ENCODE data around the gene PDK4.
"Not testable (repeated sequence)": the region's sequence is repeated elsewhere in the genome, so short reads cannot be mapped to it uniquely, and the experiment has no call there.

The PDK4 gene

GRCh38 chr7:95609277-95609971, 13.1 kb upstream of the PDK4 start:
- Histone ChIP-seq H3K27ac (ENCODE audit: low read length) (no peak overlapping the region), H3K4me1 (ENCODE audit: low read length) (peaks cover 14% of the 10 kb centered on the region), H4K20me1 (ENCODE audit: insufficient read depth, low read length) (no peaks in the 10 kb centered on the region), H3K4me2 (ENCODE audit: low read length) (peak overlapping the region; percentile 78), H3K27me3 (ENCODE audit: low read depth, low read length) (no peaks in the 10 kb centered on the region), H3K9ac (ENCODE audit: low read length) (no peak overlapping the region), H2AFZ (ENCODE audit: low read depth, low read length) (no peak overlapping the region), H3K36me3 (replicated peaks; ENCODE audit: low read depth, low read length) (no peaks in the 10 kb centered on the region), H3K79me2 (ENCODE audit: low read length) (no peaks in the 10 kb centered on the region), H3K9me3 (ENCODE audit: insufficient read depth, low read length) (no peaks in the 10 kb centered on the region), H3K4me3 (ENCODE audit: low read length) (peak overlapping the region; percentile 49; the same call in 1 of the 2 replicates)
- TF ChIP-seq EZH2phosphoT487 (IDR thresholded peaks at IDR 0.05; ENCODE audit: low read depth), result no peak
- TF ChIP-seq CTCF (IDR thresholded peaks at IDR 0.05; ENCODE audit: low read depth, low read length), result no peak

- H3K36me3 ChIP-seq (replicated peaks; ENCODE audit: low read depth, low read length), result no peaks in the 10 kb centered on the region
- no peak overlapping the region for H3K27ac ChIP-seq (ENCODE audit: low read length)
- no peaks in the 10 kb centered on the region for H3K79me2 ChIP-seq (ENCODE audit: low read length)
- no peak for TF ChIP-seq EZH2phosphoT487 (IDR thresholded peaks at IDR 0.05; ENCODE audit: low read depth)
- no peak for TF ChIP-seq CTCF (IDR thresholded peaks at IDR 0.05; ENCODE audit: low read depth, low read length)
- H4K20me1 ChIP-seq (ENCODE audit: insufficient read depth, low read length), result no peaks in the 10 kb centered on the region
- no peak overlapping the region for H2AFZ ChIP-seq (ENCODE audit: low read depth, low read length)
- H3K9me3 ChIP-seq (ENCODE audit: insufficient read depth, low read length), result no peaks in the 10 kb centered on the region
- no peak overlapping the region for H3K9ac ChIP-seq (ENCODE audit: low read length)
- peaks cover 14% of the 10 kb centered on the region for H3K4me1 ChIP-seq (ENCODE audit: low read length)
- peak overlapping the region; percentile 78 for H3K4me2 ChIP-seq (ENCODE audit: low read length)
- no peaks in the 10 kb centered on the region for H3K27me3 ChIP-seq (ENCODE audit: low read depth, low read length)
- H3K4me3 ChIP-seq (ENCODE audit: low read length), result peak overlapping the region; percentile 49
Measured at GRCh38 chr7:95608359-95609173, 12.2 kb upstream of the PDK4 start.

GRCh38 chr7:95607561-95607960, 11.2 kb upstream of the PDK4 start:
- no peak overlapping the region for H2AFZ ChIP-seq (ENCODE audit: low read depth, low read length)
- H3K4me2 ChIP-seq (ENCODE audit: low read length), result no peak overlapping the region
- no peaks in the 10 kb centered on the region for H3K27me3 ChIP-seq (ENCODE audit: low read depth, low read length)
- no peaks in the 10 kb centered on the region for H3K36me3 ChIP-seq (replicated peaks; ENCODE audit: low read depth, low read length)
- no peak overlapping the region for H3K27ac ChIP-seq (ENCODE audit: low read length)
- H4K20me1 ChIP-seq (ENCODE audit: insufficient read depth, low read length), result no peaks in the 10 kb centered on the region
- no peak for TF ChIP-seq EZH2phosphoT487 (IDR thresholded peaks at IDR 0.05; ENCODE audit: low read depth)
- TF ChIP-seq CTCF (IDR thresholded peaks at IDR 0.05; ENCODE audit: low read depth, low read length), result no peak
- no peaks in the 10 kb centered on the region for H3K79me2 ChIP-seq (ENCODE audit: low read length)
- H3K9ac ChIP-seq (ENCODE audit: low read length), result no peak overlapping the region
- H3K9me3 ChIP-seq (ENCODE audit: insufficient read depth, low read length), result no peaks in the 10 kb centered on the region
- peaks cover 14% of the 10 kb centered on the region for H3K4me1 ChIP-seq (ENCODE audit: low read length)
- H3K4me3 ChIP-seq (ENCODE audit: low read length), result no peak overlapping the region

GRCh38 chr7:95605275-95605674, 9.0 kb upstream of the PDK4 start:
- no peaks in the 10 kb centered on the region for H3K36me3 ChIP-seq (replicated peaks; ENCODE audit: low read depth, low read length)
- H3K4me2 ChIP-seq (ENCODE audit: low read length), result no peak overlapping the region
- no peak overlapping the region for H2AFZ ChIP-seq (ENCODE audit: low read depth, low read length)
- H3K9me3 ChIP-seq (ENCODE audit: insufficient read depth, low read length), result no peaks in the 10 kb centered on the region
- TF ChIP-seq EZH2phosphoT487 (IDR thresholded peaks at IDR 0.05; ENCODE audit: low read depth) (no peak), CTCF (IDR thresholded peaks at IDR 0.05; ENCODE audit: low read depth, low read length) (no peak)
- H3K4me1 ChIP-seq (ENCODE audit: low read length), result peaks cover 14% of the 10 kb centered on the region
- peaks cover 7% of the 10 kb centered on the region; the same call in 1 of the 2 replicates for H3K27me3 ChIP-seq (ENCODE audit: low read depth, low read length)
- no peak overlapping the region for H3K9ac ChIP-seq (ENCODE audit: low read length)
- no peaks in the 10 kb centered on the region for H4K20me1 ChIP-seq (ENCODE audit: insufficient read depth, low read length)
- H3K27ac ChIP-seq (ENCODE audit: low read length), result no peak overlapping the region
- no peak overlapping the region for H3K4me3 ChIP-seq (ENCODE audit: low read length)
- no peaks in the 10 kb centered on the region for H3K79me2 ChIP-seq (ENCODE audit: low read length)

GRCh38 chr7:95604811-95605210, 8.5 kb upstream of the PDK4 start:
- H3K4me3 ChIP-seq (ENCODE audit: low read length); H3K27me3 ChIP-seq (ENCODE audit: low read depth, low read length); H3K9me3 ChIP-seq (ENCODE audit: insufficient read depth, low read length); H3K36me3 ChIP-seq (replicated peaks; ENCODE audit: low read depth, low read length); H2AFZ ChIP-seq (ENCODE audit: low read depth, low read length); H3K79me2 ChIP-seq (ENCODE audit: low read length); H3K4me2 ChIP-seq (ENCODE audit: low read length); H3K27ac ChIP-seq (ENCODE audit: low read length); H4K20me1 ChIP-seq (ENCODE audit: insufficient read depth, low read length); H3K9ac ChIP-seq (ENCODE audit: low read length): not testable (repeated sequence)
- peaks cover 14% of the 10 kb centered on the region for H3K4me1 ChIP-seq (ENCODE audit: low read length)

GRCh38 chr7:95604397-95604796, 8.1 kb upstream of the PDK4 start:
- H3K4me3 ChIP-seq (ENCODE audit: low read length); H2AFZ ChIP-seq (ENCODE audit: low read depth, low read length): not testable (repeated sequence)

More at GRCh38 chr7:95604397-95604796, 8.1 kb upstream of the PDK4 start:
- H3K4me2 ChIP-seq (ENCODE audit: low read length); H3K9ac ChIP-seq (ENCODE audit: low read length); H3K79me2 ChIP-seq (ENCODE audit: low read length); H3K27ac ChIP-seq (ENCODE audit: low read length); H3K27me3 ChIP-seq (ENCODE audit: low read depth, low read length); H4K20me1 ChIP-seq (ENCODE audit: insufficient read depth, low read length); H3K36me3 ChIP-seq (replicated peaks; ENCODE audit: low read depth, low read length); H3K9me3 ChIP-seq (ENCODE audit: insufficient read depth, low read length): not testable (repeated sequence)
- peaks cover 14% of the 10 kb centered on the region for H3K4me1 ChIP-seq (ENCODE audit: low read length)

Data from OCI-LY3 (cell line).